Fibroblast of peridontal ligament (primary cell): ENCODE results near the gene OSER1.
"Not testable (repeated sequence)": the region's sequence is repeated elsewhere in the genome, so short reads cannot be mapped to it uniquely, and the experiment has no call there.

Source experiments
- DNase-seq: peaks from one replicate; pipeline ENCODE4 v3.0.0-alpha.2; 2010; ENCODE audit errors: extremely low read depth

OSER1 gene

GRCh38 chr20:44200983-44201382 lies 9.6 kb downstream of the OSER1 start:
- DNase-seq = no peak

- DNase-seq = no peak
Measured at GRCh38 chr20:44200371-44200770, 10.2 kb downstream of the OSER1 start.

- DNase-seq = no peak
Measured at GRCh38 chr20:44199877-44200276, 10.7 kb downstream of the OSER1 start.

GRCh38 chr20:44198872-44199271 lies 11.7 kb downstream of the OSER1 start:
- no peak for DNase-seq

GRCh38 chr20:44196271-44196670 lies 14.3 kb downstream of the OSER1 start:
- DNase-seq = peak; percentile 23

- DNase-seq = no peak
Measured at GRCh38 chr20:44195605-44196004, 15.0 kb downstream of the OSER1 start.

- no peak for DNase-seq
Measured at GRCh38 chr20:44193801-44194200, 16.8 kb downstream of the OSER1 start.

GRCh38 chr20:44191640-44192039 lies 18.9 kb downstream of the OSER1 start:
- not testable (repeated sequence) for DNase-seq

GRCh38 chr20:44190197-44190852 lies 20.2 kb downstream of the OSER1 start:
- peak; percentile 90 for DNase-seq

GRCh38 chr20:44188752-44189151 lies 21.8 kb downstream of the OSER1 start:
- DNase-seq = no peak

- peak; percentile 39 for DNase-seq
Measured at GRCh38 chr20:44187772-44188709, 22.5 kb downstream of the OSER1 start.

GRCh38 chr20:44187054-44187771 lies 23.4 kb downstream of the OSER1 start, which contains the start of gene JPH2:
TSS of gene JPH2 (minus strand) at chr20:44187188. CDS start at chr20:44186705, 483 bp downstream.
- peak; percentile 65 for DNase-seq

- no peak for DNase-seq
Measured at GRCh38 chr20:44186674-44187053, 23.9 kb downstream of the OSER1 start.

- DNase-seq = no peak
Measured at GRCh38 chr20:44186201-44186600, 24.4 kb downstream of the OSER1 start.

GRCh38 chr20:44185574-44185973 lies 25.0 kb downstream of the OSER1 start:
- no peak for DNase-seq

GRCh38 chr20:44183282-44183681 lies 27.3 kb downstream of the OSER1 start:
- no peak for DNase-seq

GRCh38 chr20:44182863-44183262 lies 27.7 kb downstream of the OSER1 start:
- no peak for DNase-seq

GRCh38 chr20:44182135-44182765 lies 28.3 kb downstream of the OSER1 start:
- no peak for DNase-seq

- DNase-seq = no peak
Measured at GRCh38 chr20:44181611-44182010, 29.0 kb downstream of the OSER1 start.

- no peak for DNase-seq
Measured at GRCh38 chr20:44180814-44181213, 29.8 kb downstream of the OSER1 start.

- DNase-seq = no peak
Measured at GRCh38 chr20:44176833-44177534, 33.6 kb downstream of the OSER1 start.
